GM18873 (cell line): ENCODE measurements around the gene POLE.
"Not testable (repeated sequence)": the region's sequence is repeated elsewhere in the genome, so short reads cannot be mapped to it uniquely, and the experiment has no call there.

Source experiments
- ATAC-seq: cut with Tn5 transposase; IDR thresholded peaks from one replicate; pipeline ENCODE4 v1.9.1; 2021; ENCODE audit warnings: mild to moderate bottlenecking, moderate library complexity, moderate number of reproducible peaks; ENCODE audit not compliant: unreplicated experiment, low FRiP score

Gene POLE

DNA sequence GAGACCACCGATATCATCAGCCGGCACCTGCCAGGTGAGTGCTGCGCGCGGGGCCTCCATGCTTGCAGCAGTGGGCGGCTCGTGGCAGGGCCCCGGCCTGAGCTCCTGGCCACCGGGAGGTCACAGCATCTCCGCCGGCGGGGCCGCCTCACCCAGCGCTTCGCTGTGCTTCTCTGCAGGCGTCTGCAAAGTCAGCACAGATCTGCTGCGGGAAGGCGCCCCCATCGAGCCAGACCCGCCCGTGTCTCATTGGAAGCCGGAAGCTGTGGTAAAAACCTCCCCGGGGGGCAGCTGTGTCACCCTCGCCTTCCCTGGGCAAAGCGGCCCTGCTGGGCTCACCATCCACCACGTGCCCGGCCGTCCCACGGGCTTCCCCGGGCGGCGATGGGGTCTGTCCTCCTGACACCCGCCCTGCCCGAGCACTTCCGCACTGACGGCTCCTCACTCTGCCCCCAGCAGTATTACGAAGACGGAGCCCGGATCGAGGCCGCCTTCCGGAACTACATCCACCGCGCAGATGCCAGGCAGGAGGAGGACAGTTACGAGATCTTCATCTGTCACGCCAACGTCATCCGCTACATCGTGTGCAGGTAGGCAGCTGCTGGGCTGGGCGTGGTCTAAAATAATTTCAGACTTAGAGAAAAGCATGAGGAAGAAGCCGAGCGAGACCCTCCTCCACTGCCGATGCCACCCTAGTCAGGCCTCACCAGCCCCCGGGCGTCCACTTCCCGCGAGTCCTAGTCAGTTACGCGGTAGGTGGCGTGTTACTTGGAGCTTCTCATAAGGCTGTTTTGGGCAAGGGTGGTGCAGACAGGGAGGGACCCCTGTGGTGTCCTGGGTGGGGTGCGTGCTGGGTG, 30.6 kb upstream of the POLE start:
- no peak for ATAC-seq

DNA sequence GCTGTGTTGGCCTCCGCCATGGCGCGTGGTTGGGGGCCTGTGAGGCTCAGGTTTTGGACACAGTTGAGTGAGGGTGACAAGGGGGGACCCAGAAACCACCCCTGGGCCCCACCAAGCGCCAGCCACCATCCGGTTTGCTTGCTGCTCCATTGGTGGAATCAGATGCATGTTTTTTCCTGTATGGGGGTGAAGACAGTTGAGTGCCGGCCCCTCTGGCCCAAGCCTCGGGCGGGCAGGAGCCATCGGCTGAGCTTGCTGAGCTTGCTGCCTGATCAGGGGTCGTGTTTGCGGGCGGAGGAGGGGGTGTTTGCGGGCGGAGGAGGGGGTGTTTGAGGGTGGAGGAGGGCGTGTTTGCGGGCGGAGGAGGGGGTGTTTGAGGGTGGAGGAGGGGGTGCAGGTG, 29.9 kb upstream of the POLE start:
- ATAC-seq: no peak

GRCh38 chr12:132716356-132716755, 29.2 kb upstream of the POLE start:
- no peak for ATAC-seq

DNA sequence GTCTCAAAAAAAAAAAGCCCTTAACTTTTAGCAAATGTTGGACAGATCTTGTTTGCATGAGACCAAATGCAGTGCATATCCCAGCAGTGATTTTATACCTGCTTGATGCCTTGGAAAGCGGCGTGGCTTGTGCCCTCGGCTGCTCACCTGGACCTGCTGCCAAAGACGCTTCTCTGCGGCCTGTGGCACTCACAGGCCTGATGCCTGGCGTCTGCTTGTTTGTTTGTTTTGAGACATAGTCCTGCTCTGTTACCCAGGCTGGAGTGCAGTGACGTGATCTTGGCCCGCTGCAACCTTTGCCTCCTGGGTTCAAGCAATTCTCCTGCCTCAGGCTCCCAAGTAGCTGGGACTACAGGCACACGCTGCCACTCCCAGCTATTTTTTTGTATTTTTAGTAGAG, 28.7 kb upstream of the POLE start:
- no peak for ATAC-seq

DNA sequence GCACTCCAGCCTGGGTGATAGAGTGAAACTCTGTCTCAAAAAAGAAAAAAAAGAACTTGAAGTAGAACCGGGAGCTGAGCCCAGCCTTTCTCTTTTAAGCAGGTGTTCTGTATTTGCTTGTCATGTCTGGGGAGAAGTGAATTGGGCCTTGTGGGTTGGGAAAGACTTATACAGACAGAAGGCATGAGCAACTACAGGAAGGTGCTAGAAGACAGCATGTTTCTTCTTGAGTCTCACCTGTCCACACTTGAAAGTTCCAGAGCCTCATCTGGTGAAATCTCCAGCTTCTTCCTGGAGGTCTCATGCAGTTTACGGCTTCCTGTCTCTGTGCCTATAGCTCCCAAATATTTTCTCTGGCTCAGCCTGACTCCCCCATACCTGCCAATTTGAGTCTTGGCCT, 26.0 kb upstream of the POLE start:
- no peak for ATAC-seq

DNA sequence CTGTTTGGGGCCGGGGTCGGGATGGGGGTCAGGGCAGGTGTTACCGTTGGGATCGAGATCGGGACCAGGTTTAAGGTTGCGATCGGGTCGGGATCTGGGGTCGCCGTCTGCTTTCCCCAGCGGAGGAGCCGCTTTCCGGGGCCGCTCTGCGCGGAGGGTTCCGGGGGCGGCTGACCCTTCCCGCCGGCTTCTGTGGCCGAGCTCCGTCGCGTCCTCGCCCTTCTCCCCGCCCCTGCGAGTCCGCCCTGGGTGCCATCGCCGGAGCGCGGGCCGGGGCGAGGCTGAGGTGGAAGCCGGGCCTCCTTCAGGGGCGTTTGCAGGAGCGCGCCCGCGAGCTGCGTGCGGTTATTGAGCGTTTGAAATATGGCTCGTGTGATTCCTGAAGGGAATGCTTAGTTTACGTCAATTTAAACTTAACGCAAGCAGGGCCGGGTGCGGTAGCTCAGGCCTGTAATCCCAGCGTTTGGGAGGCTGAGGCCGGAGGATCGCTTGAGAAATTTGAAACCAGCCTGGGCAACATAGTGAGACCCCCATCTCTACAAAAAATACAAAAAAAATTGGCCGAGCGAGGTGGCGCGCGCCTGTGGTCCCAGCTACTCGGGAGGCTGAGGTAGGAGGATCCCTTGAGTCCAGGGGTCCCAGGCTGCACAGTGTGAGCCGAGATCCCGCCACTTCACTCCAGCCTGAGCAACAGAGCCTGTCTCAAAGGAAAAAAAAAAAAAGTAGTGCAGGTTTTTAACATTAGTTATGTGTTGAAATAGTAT, 24.1 kb upstream of the POLE start:
- ATAC-seq: peak; percentile 1

DNA sequence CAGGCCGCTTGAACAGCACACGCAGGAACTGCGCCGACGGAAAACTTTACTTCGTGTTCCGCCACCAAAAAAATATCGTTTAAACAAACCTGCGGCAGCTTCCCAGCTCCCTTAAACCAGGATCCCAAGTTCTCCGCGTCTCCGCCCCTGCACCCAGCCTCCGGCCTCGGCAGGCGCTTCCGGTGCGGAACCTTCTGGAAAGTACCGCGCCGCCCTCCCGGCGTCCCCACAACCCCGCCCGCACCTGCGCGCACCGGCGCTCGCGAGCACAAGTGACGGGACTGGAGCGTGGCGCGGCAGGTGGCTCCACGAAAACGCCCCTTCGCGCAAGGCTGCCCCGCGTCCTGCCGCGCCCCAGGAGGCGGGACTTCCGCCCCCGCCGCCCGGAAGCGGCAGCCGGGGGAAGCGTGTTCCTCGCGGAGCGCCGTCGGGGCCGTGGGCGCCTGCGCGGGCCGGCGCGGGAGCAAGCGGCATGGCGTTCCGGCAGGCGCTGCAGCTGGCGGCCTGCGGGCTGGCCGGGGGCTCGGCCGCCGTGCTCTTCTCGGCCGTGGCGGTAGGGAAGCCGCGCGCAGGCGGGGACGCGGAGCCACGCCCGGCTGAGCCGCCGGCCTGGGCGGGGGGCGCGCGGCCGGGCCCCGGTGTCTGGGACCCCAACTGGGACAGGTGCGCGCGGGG, 23.4 kb upstream of the POLE start, which contains the start of gene PGAM5:
PGAM5 (plus strand) TSS at position 438 of the 675 bp plus-strand sequence; CDS start at position 473, 35 bp downstream.
- peak; percentile 68 for ATAC-seq

GRCh38 chr12:132710043-132710404, 22.9 kb upstream of the POLE start:
- ATAC-seq: peak; percentile 21

GRCh38 chr12:132708150-132708549, 21.0 kb upstream of the POLE start:
- no peak for ATAC-seq

DNA sequence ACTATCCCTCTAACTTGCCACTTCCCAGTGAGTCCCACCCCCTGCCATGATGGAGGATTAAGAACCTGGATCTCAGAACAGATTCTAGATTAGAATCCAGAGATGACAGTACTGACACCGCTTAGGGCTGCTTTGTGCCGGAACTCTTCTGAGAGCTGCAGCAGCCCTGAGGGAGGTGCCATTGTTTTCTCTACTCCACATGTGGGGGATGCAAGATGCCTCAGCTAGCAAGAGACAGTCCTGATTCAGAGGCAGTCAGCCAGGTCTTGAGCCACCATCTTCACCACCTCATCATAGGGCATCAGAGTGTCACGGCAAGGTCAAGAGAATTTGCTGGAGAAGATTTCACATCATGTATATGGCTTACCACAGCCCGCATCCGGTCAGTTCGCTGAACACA, 20.1 kb upstream of the POLE start:
- ATAC-seq: no peak

DNA sequence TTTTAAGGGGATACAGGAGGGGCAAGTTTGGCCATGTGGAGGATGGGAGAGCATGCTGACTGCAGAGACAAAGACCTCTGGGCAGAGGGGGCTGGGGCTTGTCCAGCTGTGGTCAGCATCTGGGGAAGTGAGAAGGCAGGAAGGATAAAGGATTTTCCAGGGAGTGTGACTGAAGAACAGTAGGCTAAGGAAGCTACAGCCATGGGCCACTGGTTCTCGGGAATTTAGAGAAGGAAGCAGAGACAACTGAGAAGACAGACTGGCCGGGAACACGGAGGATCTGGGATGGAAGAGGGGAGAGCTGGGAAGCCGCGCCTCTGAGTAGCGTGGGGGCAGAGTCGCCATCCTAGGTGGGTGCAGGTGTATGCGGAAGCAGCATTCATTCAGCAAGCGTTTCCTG, 16.5 kb upstream of the POLE start:
- ATAC-seq: no peak

DNA sequence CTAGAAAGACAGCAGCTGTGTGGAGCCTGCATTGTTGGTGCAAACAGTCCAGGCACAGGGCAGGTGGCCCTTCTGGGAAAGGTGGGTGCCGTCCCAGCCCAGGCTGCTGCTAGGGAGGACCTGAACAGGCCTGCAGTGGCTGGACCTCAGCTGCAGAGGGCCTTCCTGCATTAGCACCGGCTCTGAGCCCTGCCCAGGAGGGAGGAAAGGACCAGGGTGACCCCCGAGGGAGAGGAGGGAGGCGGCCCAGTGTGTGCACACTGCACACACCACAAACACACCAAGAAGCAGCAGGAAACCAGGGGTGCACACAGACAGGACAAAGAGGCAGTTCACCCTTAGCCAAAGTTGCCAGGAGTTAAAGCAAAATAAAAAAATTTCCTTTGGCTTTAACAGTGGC, 15.5 kb upstream of the POLE start:
- no peak for ATAC-seq

DNA sequence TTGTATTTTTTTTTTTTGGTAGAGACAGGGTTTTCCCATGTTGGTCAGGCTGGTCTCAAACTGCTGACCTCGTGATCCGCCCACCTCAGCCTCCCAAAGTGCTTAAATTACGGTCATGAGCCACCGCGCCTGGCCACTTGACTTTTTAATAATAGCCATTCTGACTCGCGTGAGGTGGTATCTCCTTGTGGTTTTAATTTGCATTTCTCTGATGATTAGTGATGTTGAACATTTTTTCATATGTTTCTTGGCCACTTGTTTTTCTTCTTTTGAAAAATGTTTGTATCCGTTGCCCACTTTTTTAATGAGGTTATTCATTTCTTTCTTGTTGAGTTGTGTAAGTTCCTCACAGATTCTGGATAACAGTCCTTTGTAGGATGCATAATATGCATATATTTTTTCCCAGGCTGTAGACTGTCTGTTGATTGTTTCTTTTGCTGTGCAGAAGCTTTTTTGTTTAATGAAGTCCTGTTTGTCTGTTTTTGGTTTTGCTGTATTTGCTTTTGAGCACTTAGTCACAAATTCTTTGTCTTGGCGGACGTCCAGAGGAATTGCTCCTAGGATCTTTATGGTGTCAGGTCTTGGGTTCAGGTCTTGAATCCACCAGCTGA, 13.2 kb upstream of the POLE start:
- no peak for ATAC-seq

DNA sequence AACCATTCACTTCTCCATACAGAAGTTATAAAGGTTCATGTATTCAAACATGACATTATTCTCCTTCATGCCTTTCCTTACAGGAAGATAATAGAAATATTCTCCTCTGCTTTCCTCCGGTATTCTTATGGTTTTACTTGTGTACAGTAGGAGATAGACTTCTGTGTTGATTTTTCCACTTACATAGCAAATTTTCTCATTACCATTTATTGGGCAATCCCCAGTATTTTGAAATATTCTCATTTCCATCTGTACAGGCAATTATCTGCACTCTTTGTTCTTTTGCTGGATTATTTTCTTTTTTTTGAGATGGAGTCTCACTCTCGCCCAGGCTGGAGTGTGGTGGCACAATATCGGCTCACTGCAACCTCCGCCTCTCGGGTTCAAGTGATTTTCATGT, 11.2 kb upstream of the POLE start:
- no peak for ATAC-seq

DNA sequence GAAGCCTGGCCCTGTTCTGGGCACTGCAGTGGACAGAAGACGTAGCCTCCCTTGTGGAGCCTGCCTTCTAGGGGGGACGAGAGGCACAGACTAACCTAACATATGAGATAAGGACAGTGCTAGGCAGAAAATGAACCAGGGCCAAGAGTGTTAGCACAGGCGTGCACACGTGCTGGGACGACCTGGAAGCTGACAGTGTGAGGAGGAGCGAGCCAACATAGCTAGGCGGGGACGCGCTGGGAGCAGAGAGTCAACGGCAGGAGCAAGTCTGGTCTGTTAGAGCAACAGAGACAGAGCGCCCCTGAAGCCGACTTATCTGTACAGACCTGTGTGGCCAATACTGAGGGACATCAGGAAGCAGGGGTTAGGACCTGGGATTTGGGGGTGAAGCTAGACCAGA, 8.3 kb upstream of the POLE start:
- ATAC-seq: no peak

GRCh38 chr12:132694888-132695287, 7.7 kb upstream of the POLE start:
- ATAC-seq: not testable (repeated sequence)

GRCh38 chr12:132692030-132692429, 4.9 kb upstream of the POLE start:
- not testable (repeated sequence) for ATAC-seq

GRCh38 chr12:132690112-132690511, 3.0 kb upstream of the POLE start:
- ATAC-seq: no peak

DNA sequence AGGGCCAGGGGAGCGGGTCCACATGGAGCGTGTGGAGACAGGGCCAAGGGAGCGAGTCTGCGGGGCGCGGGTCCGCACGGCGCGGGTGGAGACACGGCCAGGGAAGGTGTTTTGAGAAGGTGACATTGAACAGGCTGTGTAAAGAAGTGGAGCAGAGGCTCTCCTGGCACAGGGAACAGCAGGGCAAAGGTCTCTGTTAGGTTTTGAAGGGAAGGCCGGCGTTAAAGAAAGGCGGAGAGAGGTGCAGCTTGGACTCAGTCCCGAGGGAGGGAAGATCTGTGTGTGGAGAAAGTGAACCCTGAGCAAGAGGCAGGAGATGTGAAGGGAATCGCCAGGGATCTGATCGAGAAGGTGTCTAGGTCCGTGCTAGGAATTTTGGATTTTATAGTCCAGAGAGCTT, 2.1 kb upstream of the POLE start:
- no peak for ATAC-seq

GRCh38 chr12:132686825-132687210, 324 bp downstream of the POLE start:
- no peak for ATAC-seq

GRCh38 chr12:132685400-132685799, 1.7 kb downstream of the POLE start:
- ATAC-seq: no peak
